Measurements from ENCODE around the gene PTPRA.

Gene PTPRA

DNA sequence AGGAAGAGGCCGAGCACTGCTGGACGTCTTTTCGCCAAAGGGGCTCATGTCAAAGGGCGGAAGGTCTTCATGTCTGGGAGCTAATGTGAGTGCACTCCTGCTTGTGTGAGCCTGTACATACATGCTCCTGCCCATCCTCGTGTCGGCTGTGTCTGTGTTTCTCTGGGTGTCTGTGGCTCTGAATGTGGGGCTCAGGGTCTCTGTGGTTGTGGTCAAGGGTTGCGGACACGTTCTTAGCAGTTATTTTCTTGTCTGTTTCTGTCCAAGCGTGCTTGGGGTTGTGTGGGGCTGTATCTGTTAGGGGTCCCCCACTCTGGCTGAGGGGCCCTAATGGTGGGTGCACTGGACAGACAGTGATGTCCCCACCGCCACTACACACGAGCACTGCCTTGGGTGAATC is 208.4 kb downstream of the PTPRA start:
- DNase-seq, result no peak

DNA sequence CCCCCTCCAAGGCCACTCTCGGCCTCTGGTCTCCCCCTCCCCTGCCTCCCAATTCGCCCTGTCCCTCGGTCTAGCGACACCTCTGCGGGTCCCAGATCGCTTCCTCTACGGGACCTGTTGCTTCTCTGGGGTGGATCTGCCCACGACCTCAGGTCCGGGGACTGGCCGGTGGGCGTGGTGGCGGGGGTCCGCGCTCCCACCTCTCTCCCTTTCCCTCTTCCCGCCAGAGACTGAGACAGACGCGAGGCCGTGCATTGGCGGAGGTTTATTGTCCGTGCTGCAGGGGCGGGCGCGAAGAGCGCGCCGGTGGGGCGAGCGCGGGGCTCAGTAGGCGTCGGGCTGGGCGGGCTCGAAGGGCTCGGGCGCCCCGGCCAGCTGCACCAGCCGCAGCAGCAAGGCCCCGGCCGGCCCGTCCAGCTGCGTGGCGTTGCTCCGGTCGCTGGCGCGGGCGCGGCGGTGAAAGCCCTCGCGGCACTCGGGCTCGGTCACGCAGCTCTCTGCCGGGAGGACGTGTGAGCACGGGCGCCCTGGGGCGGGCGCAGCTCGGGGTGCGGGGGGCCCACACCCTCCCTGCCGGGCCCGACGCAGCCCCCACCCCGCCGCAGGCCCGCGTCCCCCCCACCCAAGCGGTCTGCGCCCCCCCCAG is 209.1 kb downstream of the PTPRA start:
- no peak for DNase-seq

DNA sequence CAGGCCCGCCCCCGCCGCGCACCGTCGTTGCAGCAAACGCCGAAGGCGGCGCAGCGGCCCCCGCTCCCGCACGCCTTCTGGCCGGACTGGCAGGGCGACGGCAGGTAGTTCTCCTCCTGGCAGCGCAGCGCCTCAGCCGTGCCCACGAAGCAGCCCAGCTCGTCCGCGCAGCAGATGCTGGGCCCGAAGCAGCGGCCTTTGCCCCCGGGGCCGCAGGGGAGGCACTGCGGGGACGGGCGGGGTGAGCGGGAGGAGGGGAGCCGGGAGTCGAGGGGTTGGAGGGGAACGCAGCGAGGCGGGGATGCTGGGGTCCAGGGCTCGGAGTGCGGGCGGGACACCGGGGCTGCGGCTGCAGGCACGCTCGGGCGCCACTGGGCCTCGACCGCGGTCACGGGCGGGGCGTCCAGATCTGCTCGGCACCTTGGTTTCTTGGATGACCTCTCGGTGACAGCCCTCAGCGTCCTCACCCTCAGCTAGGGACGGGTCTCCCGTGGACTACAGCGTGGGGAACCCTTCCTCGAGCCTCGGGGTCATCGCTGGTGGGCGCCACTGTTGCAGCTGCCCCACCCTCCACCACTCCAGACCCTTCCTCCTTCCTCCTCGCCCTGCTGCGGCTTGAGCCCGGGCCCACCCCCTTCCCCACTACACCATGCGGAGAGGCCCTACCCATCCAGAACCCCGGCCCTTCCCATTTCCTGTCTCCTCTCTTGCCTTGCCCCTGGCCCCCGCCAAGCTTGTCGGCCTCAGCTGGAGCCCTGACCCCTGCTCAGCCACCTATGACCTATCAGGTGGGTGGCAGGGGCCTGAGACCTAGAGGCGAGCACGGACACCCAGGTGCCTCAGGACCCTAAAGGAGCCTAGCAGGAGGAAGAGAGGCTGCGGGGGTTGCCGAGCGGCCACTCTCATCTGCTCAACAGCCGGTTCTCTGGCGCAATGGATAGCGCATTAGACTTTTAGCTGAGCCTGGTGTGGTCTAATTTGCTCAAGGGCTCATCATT is 210.0 kb downstream of the PTPRA start:
- DNase-seq, result no peak

DNA sequence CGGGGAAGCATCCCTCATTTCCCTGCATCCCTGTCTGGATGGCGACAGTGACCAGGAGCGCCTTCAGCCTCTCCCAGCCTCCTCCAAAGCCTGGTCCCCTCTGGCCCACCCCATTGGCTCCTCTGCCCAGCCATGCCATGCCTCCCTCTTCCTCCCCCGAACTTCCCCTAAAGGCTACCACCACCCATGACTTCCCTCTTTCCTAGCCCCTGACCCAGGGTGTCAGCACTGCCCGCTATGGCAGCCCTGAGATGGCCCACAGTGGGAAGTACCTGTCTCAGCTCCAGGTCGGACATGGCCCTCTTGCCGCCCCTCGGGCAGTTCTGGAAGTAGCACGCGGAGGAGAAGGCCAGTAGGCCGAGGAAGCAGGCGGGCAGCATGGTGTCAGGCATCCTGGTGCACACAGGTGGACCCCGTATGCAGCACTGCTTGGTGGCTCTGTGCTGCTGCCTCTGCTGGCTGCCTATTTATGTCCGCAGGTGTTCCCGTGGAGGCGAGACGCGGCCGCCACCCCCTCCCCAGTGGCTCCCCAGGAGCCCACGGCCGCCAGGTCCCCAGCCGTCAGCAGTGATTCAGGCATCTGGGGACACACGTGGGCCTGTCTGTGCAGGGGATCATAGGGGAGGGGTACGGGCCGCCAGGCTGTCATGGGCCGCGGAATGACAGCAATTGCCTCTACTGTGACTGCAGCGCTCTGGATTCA is 211.2 kb downstream of the PTPRA start, which contains the start of gene AVP:
Gene AVP, minus strand, starts transcription at position 442 of the 703 bp plus-strand sequence. Its CDS starts 50 bp downstream, at position 392.
- no peak for DNase-seq

DNA sequence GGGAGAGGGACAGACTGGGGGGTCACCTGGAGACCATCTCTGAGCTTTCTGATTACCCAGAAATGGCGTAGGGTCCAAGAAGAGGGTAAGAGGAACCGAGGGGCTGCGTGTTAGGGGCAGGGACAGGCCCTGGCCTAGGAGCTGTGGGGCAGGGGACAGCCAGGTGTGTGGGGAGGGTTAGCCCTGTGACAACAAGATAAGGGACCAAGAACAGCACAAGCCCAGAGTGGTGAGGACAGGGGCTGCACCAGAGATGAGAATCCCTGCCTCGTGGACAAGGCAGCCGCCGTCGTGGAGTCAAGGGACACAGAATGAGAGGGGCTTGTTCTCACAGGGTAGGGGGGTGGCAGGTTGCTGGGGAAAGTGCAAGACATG is 211.7 kb downstream of the PTPRA start:
- no peak for DNase-seq

DNA sequence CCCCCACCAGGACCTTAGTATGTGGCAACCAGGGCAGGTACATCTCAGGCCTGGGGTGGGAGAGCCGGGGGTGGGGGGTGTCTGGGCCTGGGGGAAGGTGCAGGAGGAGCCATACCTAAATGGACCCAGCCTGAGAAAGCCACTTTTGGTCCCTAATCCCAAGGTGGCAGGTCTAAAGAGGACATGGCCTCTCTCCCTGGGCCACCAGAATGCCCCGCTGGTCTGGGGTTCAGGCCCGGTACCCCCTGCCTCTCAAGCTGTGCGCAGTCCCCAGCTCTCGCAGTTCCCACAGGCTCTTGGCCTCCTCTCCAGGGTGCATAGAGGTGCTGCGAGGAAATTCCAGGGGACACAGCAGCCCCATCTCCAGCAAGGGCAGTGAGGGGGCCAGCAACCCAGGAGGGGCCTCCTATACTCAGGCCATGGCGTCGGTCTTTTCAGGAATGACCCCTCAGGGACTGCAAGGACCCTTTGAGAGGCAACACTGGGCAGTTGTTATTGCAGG is 212.3 kb downstream of the PTPRA start:
- no peak for DNase-seq

DNA sequence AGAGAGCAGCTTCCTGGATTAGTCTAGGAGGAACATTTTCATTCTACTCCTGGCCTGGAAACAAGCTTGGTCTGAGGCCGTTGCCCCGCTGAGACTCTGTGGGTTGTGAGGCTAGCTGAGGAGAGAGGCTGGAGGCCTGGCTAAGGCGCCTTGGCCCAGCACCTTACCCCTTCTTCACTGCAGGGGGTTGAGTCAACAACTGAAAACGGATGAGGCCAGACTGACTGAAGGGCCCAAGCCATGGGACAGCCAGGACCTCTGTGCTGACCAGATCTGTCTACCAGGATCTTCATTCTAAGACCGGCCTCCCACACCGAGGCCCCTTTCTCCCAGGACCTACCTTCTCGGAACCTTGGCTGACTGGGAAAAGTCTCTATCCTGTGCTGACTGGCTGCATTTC is 214.8 kb downstream of the PTPRA start:
- no peak for DNase-seq
